Midbrain (tissue), 1 donor: ENCODE results near the gene TFCP2L1.
"Not testable (repeated sequence)": the region's sequence is repeated elsewhere in the genome, so short reads cannot be mapped to it uniquely, and the experiment has no call there.

Source experiments
- DNase-seq: peaks from one replicate; lab custom pipeline; 2025; lab: John Stamatoyannopoulos, UW

The TFCP2L1 gene

GRCh38 chr2:121295911-121296650 lies 11.1 kb upstream of the TFCP2L1 start:
- DNase-seq, result no peak

DNA sequence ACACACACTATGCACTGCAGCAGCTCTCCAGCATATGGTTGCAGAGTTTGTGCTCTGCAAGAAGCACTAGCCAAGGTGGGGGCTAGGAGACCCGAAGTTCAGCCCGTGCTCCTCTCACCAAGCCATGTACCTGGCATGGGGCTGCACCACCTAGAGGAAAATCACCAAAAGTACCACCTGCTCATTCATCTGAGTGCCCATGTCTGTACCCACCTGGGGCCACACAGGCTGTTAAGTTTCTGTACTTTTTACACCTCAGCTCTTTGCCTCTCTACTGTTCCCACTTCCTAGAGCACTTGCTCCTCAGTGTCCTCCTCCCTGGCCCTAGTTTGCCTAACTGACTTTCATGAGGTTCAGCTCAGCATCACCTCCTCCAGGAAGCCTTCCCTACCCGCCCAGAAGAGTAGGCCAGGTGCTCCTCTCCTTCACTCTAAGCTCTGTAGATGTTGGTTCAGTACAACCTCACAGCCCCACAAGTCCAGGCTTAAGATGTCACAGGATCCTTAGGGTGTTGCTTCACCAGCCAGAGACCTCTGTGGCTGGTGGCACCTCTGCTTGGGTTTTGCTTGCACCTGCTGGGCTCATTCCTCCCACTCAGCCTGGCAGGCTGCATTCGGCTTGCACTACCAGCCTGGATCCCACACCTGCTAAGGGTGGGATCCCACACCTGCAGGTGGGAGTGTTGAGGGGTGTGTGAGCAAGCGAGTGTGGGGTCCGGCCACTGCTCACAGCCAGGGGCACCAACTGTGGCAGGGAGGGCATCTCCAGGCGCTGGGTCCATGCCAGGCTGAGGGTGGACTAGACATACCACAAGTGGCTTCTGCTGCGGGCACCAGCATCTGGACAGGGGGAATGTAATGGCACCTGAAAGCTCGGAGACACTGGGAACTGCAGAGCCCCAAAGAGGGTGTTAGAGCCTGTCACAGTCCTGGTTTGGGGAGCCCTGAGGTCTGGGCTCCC lies 10.2 kb upstream of the TFCP2L1 start:
- DNase-seq, result no peak

DNA sequence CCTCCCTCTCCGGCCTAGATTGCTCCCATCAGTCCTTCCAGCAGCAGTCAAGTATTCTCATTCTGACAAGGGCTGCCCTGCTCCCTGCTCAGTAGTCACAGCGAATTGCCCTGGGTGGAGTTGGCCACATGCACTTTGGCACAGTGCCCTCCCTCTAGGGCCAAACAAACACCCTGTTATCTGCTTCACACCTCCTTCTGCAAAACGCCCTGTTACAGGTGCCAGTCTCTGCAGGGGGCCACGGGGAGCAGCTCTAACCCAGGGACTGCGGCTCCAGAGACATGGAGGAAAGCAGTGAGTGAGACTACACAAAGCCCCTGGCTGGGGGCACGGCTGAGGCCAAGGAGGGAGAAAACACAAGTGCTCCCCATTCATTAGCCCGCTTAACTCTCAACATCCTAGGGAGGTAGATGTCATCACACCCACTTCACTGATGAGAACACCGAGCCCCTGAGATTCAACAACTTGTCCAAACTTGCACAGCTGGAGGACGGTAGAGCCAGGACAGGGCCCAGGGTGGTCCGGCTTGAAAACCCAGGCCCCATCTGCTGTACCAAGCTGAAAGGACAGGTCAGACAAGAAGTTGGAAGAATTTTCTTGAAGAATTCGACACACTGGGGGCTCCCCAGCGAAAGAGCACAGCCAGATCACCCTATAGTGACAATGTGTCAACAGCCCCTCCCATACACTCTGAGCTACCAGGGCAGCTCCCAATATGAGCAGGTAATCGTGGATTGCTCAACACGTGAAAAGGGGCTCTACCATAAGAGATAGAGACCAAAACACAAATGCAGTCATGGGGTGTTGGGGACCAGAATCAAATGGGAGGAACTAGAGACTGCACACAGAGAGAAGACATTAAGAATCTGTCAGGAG lies 8.7 kb upstream of the TFCP2L1 start:
- DNase-seq, result no peak

DNA sequence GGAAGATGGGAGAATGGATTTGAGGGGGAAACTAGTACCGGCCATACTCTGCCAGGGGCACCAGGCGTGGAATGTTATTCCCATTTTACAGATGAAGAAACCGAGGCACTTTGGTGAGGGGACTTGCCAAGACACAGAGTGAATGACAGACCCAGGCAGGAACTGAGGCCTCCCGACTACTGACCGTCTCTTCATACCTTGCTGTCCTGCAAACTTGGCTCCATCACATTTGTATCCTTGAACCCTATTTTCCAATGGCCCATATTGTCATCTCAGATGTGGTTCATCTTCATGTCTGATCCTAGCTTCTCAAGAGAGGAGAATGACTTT lies 6.2 kb upstream of the TFCP2L1 start:
- DNase-seq, result no peak

GRCh38 chr2:121289271-121289670 lies 4.3 kb upstream of the TFCP2L1 start:
- DNase-seq, result no peak

GRCh38 chr2:121288454-121289231 lies 3.6 kb upstream of the TFCP2L1 start:
- DNase-seq, result no peak

DNA sequence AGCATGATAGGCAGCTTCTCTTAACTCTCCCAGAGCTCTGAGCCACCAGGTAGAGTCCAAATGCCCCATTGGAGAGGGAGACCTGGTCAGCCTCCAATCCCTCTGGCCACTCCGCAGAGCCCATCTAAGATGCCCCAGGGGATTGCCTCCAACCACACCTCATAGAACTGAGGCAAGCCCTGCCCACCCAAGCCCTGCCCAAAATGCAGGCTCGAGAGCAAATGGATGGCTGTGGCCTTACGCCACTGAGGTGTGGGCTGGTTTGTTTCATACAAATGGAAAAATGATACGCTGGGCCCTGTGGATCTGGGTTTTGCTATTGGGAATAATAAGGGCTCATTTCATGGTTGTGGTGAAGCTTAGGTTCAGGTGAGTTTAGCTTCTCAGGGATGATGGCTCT lies 3.0 kb upstream of the TFCP2L1 start:
- DNase-seq, result no peak

- no peak for DNase-seq
Observed at GRCh38 chr2:121287146-121287798, 2.3 kb upstream of the TFCP2L1 start.

DNA sequence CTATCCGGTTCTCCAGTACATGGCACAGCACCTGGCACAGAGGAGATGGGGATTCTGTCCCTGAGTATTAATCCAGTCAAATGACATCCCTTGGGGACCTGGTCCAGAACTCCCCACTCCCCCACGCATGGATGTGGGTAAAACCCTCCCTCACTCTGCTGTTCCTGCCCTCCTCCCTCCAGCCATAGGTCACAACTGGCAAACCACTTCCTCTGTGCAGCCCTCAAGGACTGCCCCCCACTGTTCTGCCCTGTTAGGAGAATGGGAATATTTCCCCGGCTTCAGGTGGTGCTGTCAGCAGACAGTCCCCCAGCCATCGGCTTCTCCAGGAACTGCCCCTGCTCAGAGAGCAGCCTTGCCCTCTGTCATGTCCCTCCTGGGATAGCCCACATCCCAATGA lies 1.5 kb upstream of the TFCP2L1 start:
- no peak for DNase-seq

DNA sequence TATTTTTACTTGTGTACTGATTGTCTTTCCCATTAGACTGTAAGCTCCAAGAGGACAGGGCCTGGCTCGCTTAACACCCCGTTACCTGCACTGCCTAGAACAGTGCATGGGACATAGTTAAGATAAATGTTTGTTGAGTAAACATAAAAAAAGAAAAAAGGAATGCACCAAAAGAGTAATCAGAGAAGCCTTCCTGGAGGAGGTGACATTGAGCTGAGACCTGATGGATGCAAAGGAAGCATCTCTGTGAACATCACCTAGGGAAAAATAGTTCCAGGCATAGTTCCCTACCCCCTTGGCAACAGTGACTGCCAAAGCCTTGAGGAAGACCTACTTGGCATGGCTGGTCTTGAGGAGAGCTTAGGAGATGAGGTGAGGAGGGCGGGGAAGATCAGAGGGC lies 924 bp upstream of the TFCP2L1 start:
- DNase-seq, result no peak

DNA sequence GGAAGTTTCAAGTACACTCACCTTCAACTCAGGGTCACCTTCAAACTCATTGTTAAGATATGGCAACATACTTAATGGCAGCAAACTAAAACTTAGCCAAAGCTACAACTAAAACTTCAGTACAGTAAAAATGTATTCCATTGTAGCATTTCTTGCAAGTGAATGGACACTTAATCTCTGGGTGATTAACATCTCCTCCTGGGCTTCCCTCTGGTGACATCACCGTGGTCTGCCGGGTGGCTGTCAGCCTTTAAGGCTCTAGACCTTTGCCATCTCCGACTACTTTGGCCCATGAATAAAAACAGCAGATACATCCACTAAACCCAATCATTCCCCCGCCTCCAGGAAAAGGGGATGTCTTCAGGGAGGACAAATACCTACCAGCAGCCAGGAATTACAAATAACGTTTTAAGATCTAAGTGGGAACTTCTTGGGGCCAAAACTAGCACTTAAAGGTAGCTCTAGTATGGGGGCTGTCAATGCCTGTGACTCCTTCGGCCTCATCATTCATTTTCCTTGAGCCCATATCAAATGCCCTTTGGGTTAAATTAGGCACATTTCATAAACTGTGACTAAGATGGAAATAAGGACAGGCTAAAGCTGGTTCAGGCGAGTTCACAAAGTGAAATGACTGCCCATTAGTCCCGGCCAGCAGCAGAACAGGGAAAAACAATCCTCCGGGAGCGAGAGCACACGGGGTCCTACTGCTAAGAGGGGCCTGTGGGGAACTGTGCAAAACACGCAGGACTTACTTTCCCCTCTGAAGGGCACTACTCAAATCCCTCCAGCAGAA lies 1.1 kb downstream of the TFCP2L1 start:
- no peak for DNase-seq

GRCh38 chr2:121282800-121283385 lies 2.1 kb downstream of the TFCP2L1 start:
- no peak for DNase-seq

DNA sequence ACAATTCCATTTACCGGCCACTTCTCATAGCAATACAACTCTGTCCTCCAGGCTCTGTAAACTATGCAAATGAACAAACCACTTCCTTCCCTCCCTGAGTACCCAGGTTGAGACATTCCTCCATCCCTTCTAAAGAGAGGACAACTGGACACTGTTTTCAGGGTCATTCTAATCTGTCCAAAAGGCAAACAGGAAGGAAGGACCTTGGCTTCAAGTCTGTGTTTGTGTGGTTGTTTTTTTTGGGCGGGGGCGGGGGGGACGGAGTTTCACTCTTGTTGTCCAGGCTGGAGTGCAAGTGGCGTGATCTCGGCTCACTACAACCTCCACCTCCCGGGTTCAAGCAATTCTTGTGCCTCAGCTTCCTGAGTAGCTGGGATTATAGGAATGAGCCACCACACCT lies 3.3 kb downstream of the TFCP2L1 start:
- no peak for DNase-seq

- no peak for DNase-seq
Observed at GRCh38 chr2:121281107-121281506, 3.9 kb downstream of the TFCP2L1 start.

- no peak for DNase-seq
Observed at GRCh38 chr2:121279476-121280220, 5.4 kb downstream of the TFCP2L1 start.

DNA sequence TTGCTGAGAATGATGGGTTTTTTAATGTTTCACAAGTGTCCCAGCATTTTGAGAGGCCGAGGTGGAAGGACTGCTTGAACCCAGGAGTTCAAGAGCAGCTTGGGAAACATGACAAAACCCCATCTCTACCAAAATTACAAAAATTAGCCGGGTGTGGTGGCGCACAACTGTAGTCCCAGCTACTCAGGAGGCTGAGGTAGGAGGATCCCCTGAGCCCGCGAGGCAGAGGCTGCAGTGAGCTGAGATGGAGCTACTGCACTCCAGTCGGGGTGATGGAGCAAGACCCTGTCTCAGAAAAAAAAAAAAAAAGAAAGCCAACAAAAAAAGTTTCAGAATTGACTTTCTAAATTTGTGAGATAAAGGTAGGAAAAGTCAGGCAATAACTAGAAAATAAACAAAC lies 8.7 kb downstream of the TFCP2L1 start:
- DNase-seq, result no peak

DNA sequence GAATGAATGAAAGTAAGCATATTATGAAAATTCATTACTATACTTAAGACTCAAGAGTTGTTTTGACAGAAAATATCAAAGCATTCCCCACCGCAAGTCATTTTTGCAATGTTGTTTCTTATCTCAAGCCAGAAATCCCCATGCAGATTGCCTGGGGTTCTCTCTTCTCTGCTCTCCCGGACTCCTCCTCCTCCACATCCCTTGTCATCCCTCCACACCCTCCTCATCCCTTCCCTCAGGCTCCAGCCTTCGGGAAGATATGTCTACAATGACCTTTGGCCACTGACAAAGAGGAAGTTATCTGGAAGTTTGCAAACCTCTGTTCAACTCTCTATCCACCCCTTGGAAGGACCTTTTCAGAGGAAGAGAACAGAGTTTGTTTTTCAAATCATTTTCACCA lies 11.9 kb downstream of the TFCP2L1 start:
- DNase-seq, result no peak

DNA sequence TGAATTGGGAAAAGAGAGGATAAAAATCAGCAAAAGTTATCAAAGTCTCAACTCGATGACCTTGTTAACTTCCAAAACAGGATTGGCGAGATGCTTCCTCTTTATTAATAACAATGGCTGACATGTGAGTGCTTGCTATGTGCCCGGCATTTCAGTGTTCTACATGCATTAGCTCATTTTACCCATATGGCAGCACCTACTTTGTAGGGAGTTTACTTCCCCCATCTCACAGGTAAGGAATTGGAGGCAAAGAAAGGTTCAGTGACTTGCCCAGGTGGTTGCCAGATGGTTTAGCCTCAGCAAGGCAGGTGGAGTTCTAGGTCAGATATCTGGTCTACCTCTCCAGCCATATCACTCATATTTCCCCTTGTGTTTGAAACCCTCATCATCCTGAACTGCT lies 12.4 kb downstream of the TFCP2L1 start:
- DNase-seq, result no peak

- not testable (repeated sequence) for DNase-seq
Observed at GRCh38 chr2:121269436-121269835, 15.6 kb downstream of the TFCP2L1 start.
